DOHH2 (cell line): ENCODE data around the gene GSTT2.
"Not testable (repeated sequence)": the region's sequence is repeated elsewhere in the genome, so short reads cannot be mapped to it uniquely, and the experiment has no call there.

Experiments
- H3F3A ChIP-seq: fragments of 200-600 bp; sonication (generic), shearing (Covaris generic); 2 replicates; pipeline ENCODE4 v1.6.0; 2016; ENCODE audit warnings: antibody characterized with exemption, mild to moderate bottlenecking; ENCODE audit not compliant: control insufficient read depth, insufficient read depth
- H3K27ac ChIP-seq: fragments of 200-600 bp; sonication (generic); 2 replicates; pipeline ENCODE4 v1.5.1; 2014; ENCODE audit warnings: low read depth, mild to moderate bottlenecking, low read length, moderate library complexity
- H3K27me3 ChIP-seq: fragments of 200-600 bp; sonication (generic); 2 replicates; pipeline ENCODE4 v1.6.1; 2014; ENCODE audit warnings: mild to moderate bottlenecking, low read length, mixed read lengths; ENCODE audit not compliant: control insufficient read depth
- H3K36me3 ChIP-seq: fragments of 200-600 bp; sonication (generic); 2 replicates; pipeline ENCODE4 v1.6.1; 2014; ENCODE audit warnings: mild to moderate bottlenecking, low read length, moderate library complexity, mixed read lengths; ENCODE audit not compliant: control insufficient read depth
- H3K4me1 ChIP-seq: fragments of 200-600 bp; sonication (generic); 2 replicates; pipeline ENCODE4 v1.6.1; 2014; ENCODE audit warnings: mild to moderate bottlenecking, low read length, mixed read lengths; ENCODE audit not compliant: control insufficient read depth
- H3K4me2 ChIP-seq: fragments of 200-600 bp; sonication (generic); 2 replicates; pipeline ENCODE4 v1.6.0; 2014; ENCODE audit warnings: mild to moderate bottlenecking, low read length, moderate library complexity
- H3K4me3 ChIP-seq: fragments of 200-600 bp; sonication (generic); 2 replicates; pipeline ENCODE4 v1.5.1; 2014; ENCODE audit warnings: mild to moderate bottlenecking, low read length, mixed read lengths
- H3K79me2 ChIP-seq: fragments of 200-600 bp; sonication (generic); 2 replicates; pipeline ENCODE4 v1.6.1; 2014; ENCODE audit warnings: mild to moderate bottlenecking, low read length, mixed read lengths; ENCODE audit not compliant: control insufficient read depth
- H3K9me2 ChIP-seq: fragments of 200-600 bp; sonication (generic); replicated peaks from 2 replicates; pipeline ENCODE4 v1.6.1; 2014; ENCODE audit warnings: mild to moderate bottlenecking, low read length, mixed read lengths; ENCODE audit not compliant: control insufficient read depth
- H3K9me3 ChIP-seq: fragments of 200-600 bp; sonication (generic); 2 replicates; pipeline ENCODE4 v1.6.1; 2014; ENCODE audit warnings: antibody characterized with exemption, low read length, mixed read lengths; ENCODE audit not compliant: control insufficient read depth, insufficient read depth
- H4K20me1 ChIP-seq: fragments of 200-600 bp; sonication (generic); 2 replicates; pipeline ENCODE4 v1.6.0; 2014; ENCODE audit warnings: low read depth, mild to moderate bottlenecking, antibody characterized with exemption, low read length, moderate library complexity; ENCODE audit not compliant: control insufficient read depth, insufficient read depth
- CTCF ChIP-seq: fragments of 200-600 bp; sonication (generic); IDR thresholded peaks from one replicate; pipeline ENCODE4 v1.5.1; 2014; ENCODE audit warnings: antibody characterized with exemption, mild to moderate bottlenecking, low read depth, low read length; ENCODE audit not compliant: poor library complexity, severe bottlenecking
- EZH2phosphoT487 ChIP-seq: fragments of 200-600 bp; sonication (generic); IDR thresholded peaks from 2 replicates; pipeline ENCODE4 v1.6.1; 2017; ENCODE audit warnings: borderline replicate concordance, mild to moderate bottlenecking, antibody characterized with exemption, low read length, moderate library complexity, mixed read lengths

Gene GSTT2

GRCh38 chr22:23997092-23997491 is 17.2 kb downstream of the GSTT2 start:
- H3K9me3 ChIP-seq, result no peaks in the 10 kb centered on the region
- TF ChIP-seq EZH2phosphoT487 (no peak), CTCF (no peak)
- H3K27me3 ChIP-seq, result 0 out of 2 replicates have a peak, but pooled peaks cover under 1% of the 10 kb centered on the region
- H3K36me3 ChIP-seq, result no peaks in the 10 kb centered on the region
- no peaks in the 10 kb centered on the region for H3F3A ChIP-seq
- no peaks in the 10 kb centered on the region for H4K20me1 ChIP-seq
- no peaks in the 10 kb centered on the region for H3K4me1 ChIP-seq
- H3K9me2 ChIP-seq, result no peaks in the 10 kb centered on the region
- no peak overlapping the region for H3K4me2 ChIP-seq
- H3K79me2 ChIP-seq, result no peaks in the 10 kb centered on the region
- no peak overlapping the region for H3K27ac ChIP-seq
- no peak overlapping the region for H3K4me3 ChIP-seq

DNA sequence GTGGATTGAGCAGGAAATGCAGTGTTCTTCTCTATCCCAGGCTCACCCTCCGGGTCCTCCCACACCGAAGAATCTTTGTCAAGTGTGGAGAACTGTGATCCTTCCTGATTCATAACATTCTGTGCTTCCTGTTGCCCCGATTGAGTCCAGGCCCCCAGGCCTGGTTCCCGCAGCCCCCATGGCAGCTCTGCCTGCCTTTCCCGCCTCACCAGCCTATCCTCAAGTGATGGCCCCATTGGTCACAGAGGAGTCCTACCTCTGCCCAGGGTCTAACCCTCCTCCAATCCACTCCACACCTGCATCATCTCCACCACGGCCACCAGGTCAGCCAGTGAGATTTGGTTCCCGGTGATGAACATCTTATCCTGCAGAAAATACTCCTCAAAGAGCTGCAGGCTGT is 19.8 kb downstream of the GSTT2 start:
- H3F3A ChIP-seq, H3K4me1 ChIP-seq, H3K27ac ChIP-seq, H3K27me3 ChIP-seq, H3K79me2 ChIP-seq, H3K4me3 ChIP-seq, H3K36me3 ChIP-seq, H3K4me2 ChIP-seq, H3K9me2 ChIP-seq, H3K9me3 ChIP-seq, H4K20me1 ChIP-seq: not testable (repeated sequence)

DNA sequence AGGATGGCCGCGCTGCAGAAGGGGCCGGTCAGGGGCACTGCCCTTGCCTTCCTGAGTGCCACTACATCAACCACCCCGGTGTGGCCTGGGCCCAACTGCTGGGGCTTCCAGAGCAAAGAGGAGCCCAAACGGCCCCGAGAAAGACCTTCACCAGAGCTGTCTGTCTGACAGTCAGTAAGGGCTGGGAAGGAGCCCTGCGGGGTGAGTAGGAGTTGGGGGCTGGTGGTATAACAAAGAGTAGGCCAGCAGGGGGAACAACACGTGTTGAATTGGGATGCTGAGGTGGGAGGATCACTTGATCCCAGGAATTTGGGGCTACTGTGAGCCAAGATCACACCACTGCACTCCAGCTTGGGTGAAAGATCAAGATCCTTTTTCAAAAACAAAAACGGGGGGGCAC is 21.4 kb downstream of the GSTT2 start:
- Histone ChIP-seq H3K4me1 (no peaks in the 10 kb centered on the region), H3K9me2 (no peaks in the 10 kb centered on the region), H3F3A (no peaks in the 10 kb centered on the region), H4K20me1 (no peaks in the 10 kb centered on the region), H3K27ac (no peak overlapping the region), H3K36me3 (no peaks in the 10 kb centered on the region), H3K9me3 (no peaks in the 10 kb centered on the region), H3K4me2 (no peak overlapping the region), H3K79me2 (no peaks in the 10 kb centered on the region), H3K27me3 (0 out of 2 replicates have a peak, but pooled peaks cover 3% of the 10 kb centered on the region), H3K4me3 (no peak overlapping the region)
- TF ChIP-seq EZH2phosphoT487, result no peak
- TF ChIP-seq CTCF, result no peak

DNA sequence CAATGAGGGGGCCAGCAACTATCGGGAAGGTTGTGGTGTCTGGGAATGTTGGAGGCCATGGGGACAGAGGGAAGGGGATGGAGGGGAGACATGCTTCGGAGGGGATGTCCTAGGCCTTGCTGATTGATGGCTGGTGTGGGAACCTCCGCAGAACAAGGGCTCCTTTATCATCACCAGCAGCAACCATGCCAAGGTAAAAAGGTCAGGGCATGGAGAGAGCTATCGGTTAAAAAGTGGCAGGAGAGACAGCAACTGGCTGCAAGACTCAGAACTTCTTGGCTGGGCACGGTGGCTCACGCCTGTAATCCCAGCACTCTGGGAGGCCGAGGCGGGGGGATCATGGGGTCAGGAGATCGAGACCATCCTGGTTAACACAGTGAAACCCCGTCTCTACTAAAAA is 22.3 kb downstream of the GSTT2 start:
- H3K36me3 ChIP-seq, result no peaks in the 10 kb centered on the region
- no peak overlapping the region for H3K4me3 ChIP-seq
- no peaks in the 10 kb centered on the region for H3K9me3 ChIP-seq
- H4K20me1 ChIP-seq, result no peaks in the 10 kb centered on the region
- no peak overlapping the region for H3K4me2 ChIP-seq
- no peaks in the 10 kb centered on the region for H3K79me2 ChIP-seq
- H3F3A ChIP-seq, result no peaks in the 10 kb centered on the region
- no peaks in the 10 kb centered on the region for H3K4me1 ChIP-seq
- TF ChIP-seq CTCF (no peak), EZH2phosphoT487 (no peak)
- H3K27ac ChIP-seq, result no peak overlapping the region
- H3K27me3 ChIP-seq, result 0 out of 2 replicates have a peak, but pooled peaks cover 3% of the 10 kb centered on the region
- no peaks in the 10 kb centered on the region for H3K9me2 ChIP-seq
